NAMALWA (cell line): ENCODE measurements around the gene CDH18.
A peak's percentile ranks its signal among the peaks of the same experiment; 100 is the strongest.

Experiments
- DNase-seq: peaks from one replicate; pipeline ENCODE4 v3.0.0-alpha.2; 2015; ENCODE audit warnings: low spot score

CDH18 gene

DNA sequence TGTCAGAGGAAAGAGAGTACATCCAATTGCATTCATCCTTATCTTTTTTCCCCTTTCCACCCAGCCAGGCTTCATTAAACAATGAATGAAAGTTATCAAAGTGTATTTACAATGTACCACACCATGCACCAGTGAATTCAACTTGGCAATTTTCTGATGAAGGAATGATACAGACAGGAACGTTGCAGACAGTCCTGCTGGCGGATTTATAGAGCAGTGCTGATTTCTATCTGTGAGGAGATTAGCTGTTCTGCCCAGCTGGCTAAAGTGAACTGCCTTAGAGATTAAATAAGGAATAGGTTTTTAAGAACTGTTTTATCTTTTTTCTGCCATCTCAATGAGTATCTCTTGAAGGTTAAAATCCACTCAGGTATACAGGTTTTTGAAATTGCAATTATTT lies 403.9 kb downstream of the CDH18 start:
- no peak for DNase-seq

- no peak for DNase-seq
These were observed 410.1 kb downstream of the CDH18 start for GRCh38 chr5:19577882-19578281.

GRCh38 chr5:19568004-19568403 lies 420.0 kb downstream of the CDH18 start:
- DNase-seq: no peak

DNA sequence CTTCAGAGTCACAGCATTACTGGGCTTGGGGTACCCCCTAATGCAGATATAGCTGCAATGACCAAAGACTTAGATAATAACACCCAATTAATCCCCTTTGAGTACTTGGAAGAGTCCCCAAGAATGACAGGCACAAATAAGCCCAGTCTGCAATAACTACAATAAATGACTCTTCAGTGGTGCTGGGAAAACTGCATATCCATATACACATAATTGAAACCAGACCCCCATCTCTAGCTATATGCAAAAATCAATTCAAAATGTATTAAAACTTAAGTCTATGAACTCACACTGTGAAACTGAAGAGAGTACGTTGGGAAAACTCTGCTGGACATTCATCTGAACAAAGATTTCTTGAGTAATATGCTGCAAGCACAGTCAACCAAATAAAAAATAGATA lies 422.5 kb downstream of the CDH18 start:
- DNase-seq: no peak

DNA sequence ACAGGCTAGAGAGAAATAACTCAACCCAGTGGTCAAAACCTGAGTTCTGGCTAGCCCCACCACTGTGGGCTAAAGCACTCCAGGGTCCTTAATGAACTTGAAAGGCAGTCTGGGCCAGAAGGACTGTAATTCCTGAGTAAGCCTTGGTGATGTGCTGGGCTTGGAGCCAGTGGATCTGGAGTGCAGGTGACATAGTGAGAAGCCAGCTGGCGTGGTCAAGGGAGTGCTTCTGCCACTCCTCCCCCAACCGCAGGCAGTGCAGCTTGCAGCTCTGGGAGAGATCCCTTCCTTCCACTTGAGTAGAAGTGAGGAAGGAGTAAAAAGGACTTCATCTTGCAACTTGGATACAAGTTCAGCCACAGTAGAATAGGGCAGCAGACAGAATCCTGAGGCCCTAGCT lies 424.0 kb downstream of the CDH18 start:
- DNase-seq: no peak

DNA sequence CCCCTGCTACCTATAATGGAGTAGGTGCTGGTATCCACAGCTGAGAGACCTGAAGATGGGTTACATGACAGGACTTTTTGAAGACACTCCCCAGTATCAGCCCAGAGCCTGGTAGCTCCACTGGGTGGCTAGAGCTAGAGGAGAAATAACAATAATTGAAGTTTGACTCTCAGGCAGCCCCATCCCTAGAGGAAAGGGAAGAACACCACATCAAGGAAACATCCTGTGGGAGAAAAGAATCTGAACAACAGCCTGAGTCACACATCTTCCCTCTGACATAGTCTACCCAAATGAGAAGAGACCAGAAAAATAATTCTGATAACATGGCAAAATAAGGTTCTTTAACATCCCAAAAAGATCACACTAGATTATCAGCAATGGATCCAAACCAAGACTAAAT lies 432.1 kb downstream of the CDH18 start:
- no peak for DNase-seq

DNA sequence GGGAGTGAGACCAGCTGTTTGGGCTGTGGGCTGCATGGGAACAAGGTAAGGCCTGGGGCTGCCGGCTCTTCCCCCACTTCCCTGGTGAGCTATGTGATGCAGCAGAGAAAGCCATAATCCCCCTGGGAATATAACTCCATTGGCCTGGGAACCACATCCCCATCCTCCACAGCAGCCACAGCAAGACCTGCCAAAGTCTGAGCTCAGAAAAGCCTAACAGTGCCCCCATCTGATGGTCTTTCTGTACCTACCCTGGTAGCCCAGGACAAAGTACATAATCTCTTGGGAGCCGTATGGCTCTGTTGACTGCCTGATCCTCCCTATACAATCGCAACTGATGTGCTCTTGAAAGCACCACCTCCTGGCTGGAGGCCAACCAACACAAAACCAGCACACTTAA lies 432.6 kb downstream of the CDH18 start:
- DNase-seq: no peak

DNA sequence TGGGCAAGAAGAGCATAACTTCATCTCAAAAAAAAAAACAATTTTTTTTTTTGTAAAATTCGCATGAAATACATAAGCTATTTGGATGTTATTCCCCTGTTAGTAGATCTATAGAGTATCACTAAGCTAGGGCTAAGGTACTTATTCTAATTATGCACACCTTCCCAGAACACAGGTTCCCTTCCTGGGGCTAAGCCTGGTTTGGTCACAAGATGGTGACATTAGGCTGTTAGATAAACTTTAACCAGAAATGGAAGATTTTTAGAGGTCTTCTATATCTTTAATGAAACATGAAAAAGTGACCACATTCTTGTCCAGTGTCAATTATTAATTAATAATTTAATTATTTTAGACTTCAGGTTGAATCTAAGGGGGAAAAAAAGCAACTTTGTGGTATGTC lies 433.5 kb downstream of the CDH18 start:
- DNase-seq: no peak

- no peak for DNase-seq
These were observed 440.4 kb downstream of the CDH18 start for GRCh38 chr5:19547640-19548039.

DNA sequence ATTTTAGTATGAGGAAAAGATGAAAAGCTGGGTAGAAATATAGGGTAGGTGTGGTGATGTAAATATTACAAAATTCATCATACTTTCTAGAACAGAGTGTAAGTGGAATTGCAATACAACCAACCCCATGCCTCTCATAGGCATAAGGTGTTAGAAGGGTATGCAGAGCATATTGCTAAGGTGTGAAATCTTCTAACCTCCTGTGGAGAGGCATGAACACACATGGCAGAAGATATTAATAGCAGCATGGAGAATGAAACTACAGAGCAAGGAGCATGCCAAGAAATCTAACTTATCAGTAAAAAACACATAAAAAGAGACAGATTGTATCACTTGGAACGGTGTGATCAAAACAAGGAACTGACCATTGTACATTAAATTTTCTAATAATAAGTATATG lies 441.5 kb downstream of the CDH18 start:
- DNase-seq: no peak

GRCh38 chr5:19538607-19539006 lies 449.4 kb downstream of the CDH18 start:
- DNase-seq: no peak

GRCh38 chr5:19536387-19536786 lies 451.6 kb downstream of the CDH18 start:
- DNase-seq: no peak

DNA sequence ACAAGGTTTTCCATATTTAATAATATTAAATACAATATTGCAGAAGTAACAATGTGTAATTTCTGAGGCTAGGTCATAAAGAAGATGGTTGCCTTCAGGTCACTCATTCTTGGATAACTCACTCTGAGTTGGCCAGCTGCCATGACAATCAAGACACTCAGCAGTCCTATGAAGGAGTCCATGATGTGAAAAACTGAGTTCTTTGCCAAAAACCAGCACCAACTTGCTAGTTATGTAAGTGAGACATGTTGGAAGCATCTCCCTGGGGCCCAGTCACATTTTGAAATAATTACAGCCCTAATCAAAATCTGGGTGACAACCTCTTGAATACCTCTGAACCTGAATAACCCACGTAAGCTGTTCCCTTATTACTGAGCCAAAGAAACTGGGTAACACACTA lies 453.2 kb downstream of the CDH18 start:
- no peak for DNase-seq

- DNase-seq: no peak
These were observed 455.1 kb downstream of the CDH18 start for GRCh38 chr5:19532936-19533335.

DNA sequence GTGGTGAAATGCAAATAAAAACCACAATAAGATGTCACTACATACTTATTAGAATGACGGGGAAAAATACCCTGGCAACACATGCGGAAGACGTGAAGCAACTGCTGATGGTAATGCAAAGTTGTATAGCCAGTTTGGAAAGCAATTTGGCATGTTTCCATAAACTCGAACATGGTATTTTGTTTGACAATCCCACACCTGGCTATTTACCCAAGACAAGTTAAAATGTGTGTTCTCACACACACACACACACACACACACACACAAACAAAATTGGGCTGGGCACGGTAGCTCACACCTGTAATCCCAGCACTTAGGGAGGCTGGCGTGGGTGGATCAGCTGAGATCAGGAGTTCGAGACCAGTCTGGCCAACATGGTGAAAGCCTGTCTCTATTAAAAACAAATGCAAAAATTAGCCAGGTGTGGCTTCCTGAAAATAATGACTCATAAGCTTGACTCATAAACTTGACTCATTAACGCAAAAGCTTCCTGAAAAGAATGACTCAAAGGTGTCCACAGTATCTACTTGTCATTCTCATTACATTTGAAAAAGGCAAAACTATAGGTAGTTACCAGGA lies 456.5 kb downstream of the CDH18 start:
- DNase-seq: no peak

GRCh38 chr5:19519448-19519847 lies 468.6 kb downstream of the CDH18 start:
- DNase-seq: no peak

DNA sequence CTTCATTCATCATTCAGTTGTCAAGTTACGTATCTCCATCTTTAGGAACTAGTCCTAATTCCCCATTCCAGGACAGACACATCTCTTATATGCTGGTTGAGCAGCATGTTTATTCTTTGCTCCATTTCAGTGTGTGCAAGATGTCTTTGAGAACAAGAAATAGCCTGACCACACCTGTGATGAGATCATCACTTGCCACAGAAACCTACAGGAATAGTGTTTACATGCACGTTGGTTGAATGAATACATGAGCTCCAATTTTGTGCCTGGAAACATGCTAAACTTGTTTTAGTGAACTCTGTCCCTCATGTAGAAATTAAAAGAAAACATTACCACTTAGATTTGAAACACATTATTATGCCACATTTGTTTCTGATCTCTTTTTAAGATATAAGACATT lies 489.1 kb downstream of the CDH18 start:
- DNase-seq: peak; percentile 9

- no peak for DNase-seq
These were observed 490.7 kb downstream of the CDH18 start for GRCh38 chr5:19497229-19497815.

DNA sequence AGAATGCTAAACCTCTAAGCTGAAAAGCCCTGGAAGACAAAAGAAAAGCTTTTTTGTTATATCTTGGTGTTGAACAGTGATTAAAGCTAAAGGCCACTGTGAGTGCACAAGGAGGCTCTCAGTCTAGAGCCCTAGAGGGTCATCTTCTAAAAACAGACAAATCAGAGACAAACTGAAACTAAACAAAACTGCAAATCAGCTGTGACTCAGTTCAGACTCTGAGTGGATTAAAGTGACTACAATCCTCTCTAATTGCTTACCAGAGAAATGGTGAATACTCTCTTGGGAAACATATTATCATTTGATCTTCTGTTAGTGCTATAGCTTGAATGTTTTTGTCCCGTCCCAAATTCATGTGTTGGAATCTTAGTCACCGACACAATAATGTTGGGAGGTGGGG lies 491.9 kb downstream of the CDH18 start:
- no peak for DNase-seq

DNA sequence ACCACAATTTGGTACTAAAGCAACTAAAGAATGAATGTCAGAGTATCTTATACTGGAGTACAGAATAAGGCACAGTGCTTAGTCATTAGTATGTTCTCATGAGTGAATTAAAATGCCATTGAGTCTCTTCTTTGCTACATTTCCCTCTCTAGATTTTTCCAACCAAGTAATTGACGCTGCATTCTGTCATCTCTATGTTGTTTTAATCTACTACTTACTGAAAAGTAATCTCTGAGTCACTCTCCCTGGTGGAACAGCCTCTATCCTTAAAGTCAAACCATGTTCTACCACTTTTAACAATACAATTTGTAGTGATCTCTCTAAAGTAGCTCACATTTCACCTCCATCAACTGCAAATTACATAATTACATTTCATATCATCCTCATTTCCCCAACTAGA lies 495.1 kb downstream of the CDH18 start:
- DNase-seq: no peak

GRCh38 chr5:19488786-19489185 lies 499.2 kb downstream of the CDH18 start:
- DNase-seq: no peak

GRCh38 chr5:19487480-19487879 lies 500.5 kb downstream of the CDH18 start:
- no peak for DNase-seq

GRCh38 chr5:19479562-19479961 lies 508.4 kb downstream of the CDH18 start:
- no peak for DNase-seq

GRCh38 chr5:19462019-19462418 lies 526.0 kb downstream of the CDH18 start:
- no peak for DNase-seq

DNA sequence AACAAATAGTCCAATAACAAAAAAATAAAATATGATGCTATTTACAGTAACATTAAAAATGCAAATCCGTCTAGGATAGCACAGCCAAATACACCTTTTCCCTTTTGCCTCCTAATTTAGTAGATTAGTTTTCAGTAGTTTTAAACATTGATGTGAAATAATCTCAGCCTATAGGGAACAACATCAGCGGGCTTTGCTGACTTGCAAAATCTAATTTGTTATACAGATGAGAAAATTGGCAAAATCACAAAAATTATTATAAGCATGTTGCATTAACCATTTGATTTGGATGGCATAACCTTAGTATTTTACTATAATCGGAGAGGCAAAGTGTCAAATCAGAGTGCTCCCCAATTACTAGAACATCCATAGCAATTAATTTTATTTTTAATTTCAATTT lies 563.5 kb downstream of the CDH18 start:
- DNase-seq: no peak
